NCI-H524 (cell line): ENCODE results near the gene RRP9.
A peak's percentile ranks its signal among the peaks of the same experiment; 100 is the strongest.
"Not testable (repeated sequence)": the region's sequence is repeated elsewhere in the genome, so short reads cannot be mapped to it uniquely, and the experiment has no call there.

Experiments
- DNase-seq, 2 experiments: peaks; one replicate each; lab custom pipeline; 2025; lab: John Stamatoyannopoulos, UW

The RRP9 gene, protein sequence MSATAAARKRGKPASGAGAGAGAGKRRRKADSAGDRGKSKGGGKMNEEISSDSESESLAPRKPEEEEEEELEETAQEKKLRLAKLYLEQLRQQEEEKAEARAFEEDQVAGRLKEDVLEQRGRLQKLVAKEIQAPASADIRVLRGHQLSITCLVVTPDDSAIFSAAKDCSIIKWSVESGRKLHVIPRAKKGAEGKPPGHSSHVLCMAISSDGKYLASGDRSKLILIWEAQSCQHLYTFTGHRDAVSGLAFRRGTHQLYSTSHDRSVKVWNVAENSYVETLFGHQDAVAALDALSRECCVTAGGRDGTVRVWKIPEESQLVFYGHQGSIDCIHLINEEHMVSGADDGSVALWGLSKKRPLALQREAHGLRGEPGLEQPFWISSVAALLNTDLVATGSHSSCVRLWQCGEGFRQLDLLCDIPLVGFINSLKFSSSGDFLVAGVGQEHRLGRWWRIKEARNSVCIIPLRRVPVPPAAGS

DNA sequence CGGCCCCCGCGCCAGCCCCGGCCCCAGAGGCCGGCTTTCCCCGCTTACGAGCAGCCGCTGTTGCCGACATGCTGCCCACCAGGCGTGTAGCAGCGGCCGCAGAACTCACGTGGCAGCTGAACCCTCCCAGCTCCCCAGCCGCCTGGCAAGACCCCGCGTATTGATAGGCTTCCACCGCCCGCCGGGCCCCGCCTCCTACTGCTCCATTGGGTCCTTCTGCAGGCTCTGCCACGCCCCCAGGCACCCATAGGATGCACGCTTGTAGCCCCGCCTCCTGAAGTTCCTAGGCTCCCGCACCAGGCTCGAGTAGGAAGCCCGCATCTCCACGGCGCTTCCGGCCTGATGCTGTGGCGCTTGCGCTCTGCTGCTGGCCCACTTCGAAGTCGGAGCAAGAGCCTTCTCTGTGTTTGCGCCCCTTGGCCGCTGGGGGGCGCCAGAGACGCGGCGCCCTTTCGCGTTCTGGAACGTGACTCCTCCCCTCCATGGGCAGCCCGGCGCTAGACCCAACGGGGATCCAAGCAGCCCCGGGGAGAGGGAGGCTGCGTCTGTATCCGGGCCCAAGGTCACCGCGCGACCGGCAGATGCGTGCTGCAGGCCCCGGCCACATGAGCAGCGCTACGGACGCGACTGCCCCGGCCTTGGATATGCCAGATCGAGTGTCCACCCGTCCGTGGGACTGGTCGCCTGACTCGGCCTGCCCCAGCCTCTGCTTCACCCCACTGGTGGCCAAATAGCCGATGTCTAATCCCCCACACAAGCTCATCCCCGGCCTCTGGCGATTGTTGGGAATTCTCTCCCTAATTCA, at the start of gene RRP9, which contains the start of gene PARP3:
Gene RRP9, minus strand, starts transcription at position 107 of the 805 bp plus-strand sequence. Its CDS starts 37 bp downstream, at position 70.
Gene PARP3, plus strand, starts transcription at position 566 of the 805 bp plus-strand sequence. CDS start 993 bp downstream, outside the sequence.
- DNase-seq = peak; percentile 99

DNA sequence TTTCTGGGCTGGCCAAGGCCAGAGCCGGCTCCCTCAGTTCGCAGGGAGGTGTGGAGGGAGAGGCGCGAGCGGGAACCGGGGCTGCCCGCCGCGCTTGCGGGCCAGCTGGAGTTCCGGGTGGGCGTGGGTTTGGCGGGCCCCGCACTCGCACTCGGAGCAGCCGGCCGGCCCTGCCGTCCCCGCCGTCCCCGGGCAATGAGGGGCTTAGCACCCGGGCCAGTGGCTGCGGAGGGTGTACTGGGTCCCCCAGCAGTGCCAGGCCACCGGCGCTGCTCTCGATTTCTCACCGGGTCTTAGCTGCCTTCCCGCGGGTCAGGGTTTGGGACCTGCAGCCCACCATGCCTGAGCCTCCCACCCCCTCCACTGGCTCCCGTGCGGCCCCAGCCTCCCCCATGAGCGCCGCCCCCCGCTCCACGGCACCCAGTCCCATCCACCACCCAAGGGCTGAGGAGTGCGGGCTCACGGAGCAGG, 48.8 kb upstream of the RRP9 start:
- not testable (repeated sequence) for DNase-seq

DNA sequence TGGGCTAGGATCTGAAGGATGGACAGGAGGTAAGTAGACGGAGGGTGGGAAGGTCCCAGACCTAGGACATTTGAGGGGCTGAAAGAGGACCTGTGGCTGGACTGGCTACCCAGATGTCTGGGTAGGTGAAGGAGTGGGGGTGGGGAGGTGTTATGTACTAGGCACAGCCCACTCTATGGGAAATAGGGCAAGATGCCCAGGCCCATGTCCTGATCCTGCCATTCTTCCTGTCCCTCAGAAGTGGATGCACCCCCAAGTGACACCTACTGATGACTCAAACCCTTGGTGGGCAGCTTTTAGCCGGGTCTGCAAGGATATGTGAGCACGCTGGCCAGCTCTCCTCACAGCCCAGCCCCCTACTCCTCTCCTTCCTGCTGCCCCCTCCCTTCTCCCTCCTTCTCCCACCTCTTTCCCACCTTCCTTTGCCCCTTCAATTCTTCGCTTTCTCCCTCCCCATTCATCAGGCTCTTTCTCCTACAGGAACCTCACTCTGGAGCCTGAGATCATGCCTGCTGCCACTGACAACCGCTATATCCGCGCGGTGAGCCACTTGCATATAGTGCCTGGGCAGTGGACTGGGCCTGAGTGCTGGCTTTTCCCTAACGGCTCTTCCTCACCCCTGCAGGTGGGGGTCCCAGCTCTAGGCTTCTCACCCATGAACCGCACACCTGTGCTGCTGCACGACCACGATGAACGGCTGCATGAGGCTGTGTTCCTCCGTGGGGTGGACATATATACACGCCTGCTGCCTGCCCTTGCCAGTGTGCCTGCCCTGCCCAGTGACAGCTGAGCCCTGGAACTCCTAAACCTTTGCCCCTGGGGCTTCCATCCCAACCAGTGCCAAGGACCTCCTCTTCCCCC, 46.8 kb upstream of the RRP9 start:
- DNase-seq = no peak

DNA sequence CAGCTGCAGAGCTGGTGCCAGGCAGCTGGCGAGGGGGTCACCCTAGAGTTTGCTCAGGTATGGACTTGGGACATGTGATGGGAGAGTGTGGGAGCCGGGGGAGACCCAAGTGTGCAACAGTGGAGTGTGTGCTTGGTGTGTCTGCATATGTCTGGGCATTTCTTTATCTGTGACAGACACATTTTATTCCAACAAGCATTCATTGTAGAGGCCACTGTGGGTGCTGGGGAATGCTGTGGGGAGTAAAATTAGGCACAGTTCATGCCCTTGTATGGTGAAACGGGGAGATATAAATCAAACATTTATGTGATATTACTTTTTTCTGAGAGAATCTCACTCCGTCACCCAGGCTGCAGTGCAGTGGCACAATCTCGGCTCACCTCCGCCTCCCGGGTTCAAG, 45.9 kb upstream of the RRP9 start:
- DNase-seq = no peak

DNA sequence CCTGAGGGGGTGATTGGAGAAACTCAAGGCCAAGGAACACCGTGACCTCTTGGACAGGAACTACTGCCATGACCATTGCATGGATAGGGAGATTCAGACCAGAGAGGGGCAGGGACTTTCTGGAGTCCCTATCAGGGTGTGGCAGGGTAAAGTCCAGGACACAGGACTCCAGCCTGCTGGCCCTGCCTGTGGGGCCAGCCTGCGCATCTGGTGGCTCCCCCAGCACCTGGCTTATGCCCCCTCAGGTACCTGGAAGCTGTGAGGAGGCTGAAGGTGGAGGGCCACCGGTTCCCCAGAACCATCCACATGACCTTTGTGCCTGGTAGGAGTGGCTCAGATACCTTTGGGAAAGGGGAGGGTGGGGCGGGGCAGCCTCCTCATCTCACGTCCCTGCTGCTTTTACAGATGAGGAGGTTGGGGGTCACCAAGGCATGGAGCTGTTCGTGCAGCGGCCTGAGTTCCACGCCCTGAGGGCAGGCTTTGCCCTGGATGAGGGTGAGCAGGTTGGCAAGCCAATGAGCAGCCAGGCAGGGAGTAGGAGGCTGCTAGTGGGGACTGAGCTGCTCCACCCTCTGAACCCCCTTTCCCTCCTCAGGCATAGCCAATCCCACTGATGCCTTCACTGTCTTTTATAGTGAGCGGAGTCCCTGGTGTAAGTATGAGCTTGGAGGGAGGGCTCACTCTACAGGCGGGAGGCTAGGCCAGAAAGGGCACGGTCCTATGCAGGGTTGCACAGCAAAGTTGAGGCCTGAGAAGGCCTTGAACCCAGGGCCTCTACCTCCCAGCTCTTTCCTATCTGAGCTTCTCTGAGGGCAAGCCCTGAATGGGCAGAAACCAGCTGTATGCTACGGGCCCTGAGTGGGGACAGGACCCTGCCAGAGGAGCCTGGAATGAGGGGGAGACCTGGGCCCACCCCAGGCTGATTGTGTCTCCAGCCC, 44.6 kb upstream of the RRP9 start:
- no peak for DNase-seq

DNA sequence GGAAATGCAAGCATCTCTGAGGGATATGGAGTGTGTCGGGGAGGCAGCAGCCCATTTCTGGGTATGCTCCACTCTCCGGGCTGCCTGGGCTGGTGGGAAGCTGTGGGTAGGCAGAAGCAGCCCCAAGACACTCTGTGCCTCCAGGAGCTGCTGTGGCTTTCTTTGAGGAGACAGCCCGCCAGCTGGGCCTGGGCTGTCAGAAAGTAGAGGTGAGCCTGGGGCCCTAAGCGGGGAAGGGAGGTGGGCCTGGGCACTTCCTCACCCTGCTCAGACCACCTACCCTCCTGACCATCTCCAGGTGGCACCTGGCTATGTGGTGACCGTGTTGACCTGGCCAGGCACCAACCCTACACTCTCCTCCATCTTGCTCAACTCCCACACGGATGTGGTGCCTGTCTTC, 43.4 kb upstream of the RRP9 start:
- no peak for DNase-seq

DNA sequence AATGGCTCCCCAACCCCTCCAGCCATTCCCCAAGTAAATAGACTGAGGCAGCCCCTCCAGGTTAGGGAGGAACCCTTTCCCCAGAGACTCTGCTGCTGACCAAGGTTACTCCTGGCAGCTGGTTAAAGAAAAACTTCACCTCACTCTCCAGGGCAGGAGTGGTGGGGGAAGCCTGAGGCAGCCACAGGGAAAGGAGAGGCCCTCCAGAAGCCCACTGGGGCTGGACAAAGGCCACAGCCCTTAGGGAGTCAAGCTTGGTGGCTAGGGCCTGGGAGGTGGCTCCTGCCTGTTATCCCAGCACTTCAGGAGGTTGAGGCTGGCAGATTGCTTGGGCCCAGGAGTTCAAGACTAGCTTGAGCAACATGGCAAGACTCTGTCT, 42.6 kb upstream of the RRP9 start:
- no peak for DNase-seq

DNA sequence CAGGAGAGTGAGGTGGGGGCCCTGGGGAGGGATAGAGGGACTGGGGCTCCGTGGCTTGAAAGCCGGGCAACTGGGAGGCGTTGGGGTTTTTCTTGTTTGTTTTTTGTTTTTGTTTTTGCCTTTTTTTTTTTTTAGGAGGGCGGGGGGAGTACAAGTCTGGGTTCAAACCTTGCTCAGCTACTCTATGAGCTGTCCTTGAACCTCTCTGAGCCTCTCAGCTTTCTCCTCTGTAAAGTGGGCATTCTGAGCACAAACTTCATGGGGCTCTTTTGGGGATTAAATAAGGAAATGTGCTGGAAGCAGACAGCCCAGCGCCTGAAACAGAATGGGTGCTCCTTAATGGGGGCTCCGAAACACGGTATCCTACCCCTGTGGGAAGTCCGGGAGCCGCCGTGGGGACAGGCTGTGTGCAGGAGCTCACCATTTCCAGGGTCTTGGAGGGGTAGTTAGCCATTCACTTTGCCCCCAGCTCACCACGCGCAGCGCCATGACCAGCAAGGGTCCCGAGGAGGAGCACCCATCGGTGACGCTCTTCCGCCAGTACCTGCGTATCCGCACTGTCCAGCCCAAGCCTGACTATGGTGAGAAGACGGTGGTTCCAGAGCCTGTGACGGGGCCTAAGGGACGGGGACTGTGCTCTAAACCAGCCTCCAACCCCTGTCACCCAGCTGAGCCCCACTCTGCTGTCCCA, 42.0 kb upstream of the RRP9 start:
- DNase-seq = no peak

DNA sequence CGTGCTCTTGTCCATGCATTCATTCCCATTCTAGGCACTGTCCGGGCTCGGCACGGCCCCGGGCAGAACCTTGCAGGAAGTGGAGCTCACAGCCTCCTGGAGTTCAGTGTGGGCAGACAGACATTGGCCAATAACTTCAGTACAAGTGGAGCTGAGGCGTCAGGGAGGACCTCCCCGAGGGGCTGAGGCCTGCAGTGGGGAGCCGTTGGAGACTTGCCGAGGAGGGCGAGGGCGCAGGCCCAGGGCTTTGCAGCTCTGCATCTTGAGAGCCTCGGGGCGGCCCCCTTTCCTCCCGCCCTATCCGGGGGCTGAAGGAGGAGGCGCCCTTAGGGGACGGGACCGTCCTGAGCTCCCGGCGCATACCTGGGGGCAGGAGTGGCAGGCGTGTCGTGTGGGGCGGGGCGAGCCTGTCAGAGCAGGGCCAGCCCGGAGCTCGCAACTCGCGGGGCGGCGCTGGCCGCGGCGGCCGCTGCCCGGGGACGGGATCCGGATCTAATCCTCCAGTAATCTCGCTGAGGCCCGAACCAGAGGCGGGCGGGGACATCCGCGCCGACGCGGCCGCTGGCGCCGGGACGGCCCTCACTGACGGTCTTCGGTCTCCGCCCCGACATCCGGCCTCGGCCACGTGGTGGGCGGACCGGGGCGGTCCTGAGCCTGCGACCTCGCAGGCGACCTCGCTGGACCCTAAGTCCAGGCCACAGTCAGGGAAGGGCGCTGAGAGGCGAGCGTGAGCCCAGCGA, 41.3 kb upstream of the RRP9 start, which contains the start of gene ACY1:
Gene ACY1, plus strand, starts transcription at position 698 of the 740 bp plus-strand sequence. CDS start 530 bp downstream, outside the sequence.
- peak; percentile 58 to 74 for DNase-seq

DNA sequence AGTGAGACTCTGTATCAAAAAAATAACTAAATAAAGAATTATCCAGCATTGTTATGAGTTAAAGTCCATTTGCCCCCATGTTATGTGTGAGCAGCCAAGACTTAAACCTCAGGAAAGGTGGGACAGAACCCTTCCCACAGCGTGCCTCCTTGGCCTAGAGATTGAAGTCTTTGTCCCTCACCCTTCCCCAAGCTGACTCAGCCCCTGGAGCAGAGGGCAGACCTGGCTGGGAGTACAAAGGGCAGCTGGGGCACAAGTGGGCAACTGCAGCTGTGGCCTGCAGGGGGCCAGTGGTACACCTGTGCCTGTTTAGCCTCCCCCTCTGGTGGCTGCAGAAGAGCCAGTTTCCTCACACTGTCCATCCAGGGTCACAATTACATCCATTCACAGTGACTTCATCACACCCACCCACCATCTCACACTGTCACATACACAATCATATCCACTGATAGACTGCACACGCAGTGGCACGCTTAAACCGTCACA, 40.7 kb upstream of the RRP9 start:
- DNase-seq = peak; percentile 43 to 71

DNA sequence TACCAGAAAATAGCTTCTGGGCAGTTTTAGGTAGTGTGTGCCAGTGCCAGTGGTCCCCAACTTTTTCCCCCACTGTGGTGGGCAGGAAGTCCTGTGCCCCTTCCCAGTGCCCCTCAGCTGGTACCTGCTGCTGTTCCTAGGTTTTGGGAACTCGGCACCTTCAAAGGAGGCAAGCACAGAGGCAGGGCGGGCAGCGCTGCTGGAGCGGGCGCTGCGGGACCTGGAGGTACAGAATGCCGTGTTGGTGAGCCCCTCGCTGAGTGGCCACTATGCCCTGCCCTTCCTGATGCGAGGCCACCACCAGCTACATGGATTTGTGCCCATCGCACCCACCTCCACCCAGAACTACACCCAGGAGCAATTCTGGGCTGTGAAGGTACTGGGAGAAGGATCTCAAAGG, 38.5 kb upstream of the RRP9 start:
- no peak for DNase-seq

DNA sequence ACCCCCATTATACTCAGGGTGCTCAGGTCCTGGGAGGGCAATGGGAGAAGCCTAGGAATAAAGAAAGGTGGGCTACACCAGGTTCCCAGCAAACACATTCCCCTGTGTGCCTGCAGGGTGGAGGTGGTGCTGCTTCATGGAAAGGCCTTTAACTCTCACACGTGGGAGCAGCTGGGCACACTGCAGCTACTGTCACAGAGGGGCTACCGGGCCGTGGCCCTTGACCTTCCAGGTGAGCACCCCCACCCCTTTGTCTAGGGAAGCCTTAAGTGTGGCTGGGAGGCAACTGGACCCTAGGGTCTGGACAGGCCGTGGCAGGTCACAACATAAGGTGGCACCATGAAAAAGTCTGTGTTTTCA, 36.4 kb upstream of the RRP9 start:
- no peak for DNase-seq

DNA sequence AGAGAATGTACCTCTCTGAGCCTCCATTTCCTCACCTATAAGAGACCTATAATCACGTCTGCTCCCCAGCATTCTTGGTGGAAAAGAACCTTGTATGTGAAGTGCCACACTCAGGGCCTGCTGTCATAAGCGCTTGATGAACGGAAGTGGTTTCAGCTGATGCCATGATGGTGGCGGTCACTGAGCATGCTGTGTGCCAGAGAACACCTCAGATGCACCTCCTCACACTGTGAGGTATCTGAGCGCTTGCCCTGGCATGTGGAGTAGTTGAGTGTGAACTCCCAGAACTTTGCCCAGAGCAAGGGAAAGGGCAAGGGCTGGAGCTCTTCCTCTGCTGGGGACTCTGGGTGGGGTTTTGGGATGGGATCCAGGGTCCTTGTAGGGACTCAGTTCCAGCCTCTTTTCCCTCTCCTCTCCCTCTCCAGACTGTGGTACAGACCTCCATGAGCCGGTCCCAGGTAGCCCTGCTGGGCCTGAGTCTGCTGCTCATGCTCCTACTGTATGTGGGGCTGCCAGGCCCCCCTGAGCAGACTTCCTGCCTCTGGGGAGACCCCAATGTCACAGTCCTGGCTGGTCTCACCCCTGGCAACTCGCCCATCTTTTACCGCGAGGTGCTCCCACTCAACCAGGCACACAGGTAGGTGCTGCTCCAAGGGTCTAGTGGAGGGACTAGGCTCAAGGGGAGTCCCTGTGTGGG, 35.9 kb upstream of the RRP9 start:
- DNase-seq = no peak

DNA sequence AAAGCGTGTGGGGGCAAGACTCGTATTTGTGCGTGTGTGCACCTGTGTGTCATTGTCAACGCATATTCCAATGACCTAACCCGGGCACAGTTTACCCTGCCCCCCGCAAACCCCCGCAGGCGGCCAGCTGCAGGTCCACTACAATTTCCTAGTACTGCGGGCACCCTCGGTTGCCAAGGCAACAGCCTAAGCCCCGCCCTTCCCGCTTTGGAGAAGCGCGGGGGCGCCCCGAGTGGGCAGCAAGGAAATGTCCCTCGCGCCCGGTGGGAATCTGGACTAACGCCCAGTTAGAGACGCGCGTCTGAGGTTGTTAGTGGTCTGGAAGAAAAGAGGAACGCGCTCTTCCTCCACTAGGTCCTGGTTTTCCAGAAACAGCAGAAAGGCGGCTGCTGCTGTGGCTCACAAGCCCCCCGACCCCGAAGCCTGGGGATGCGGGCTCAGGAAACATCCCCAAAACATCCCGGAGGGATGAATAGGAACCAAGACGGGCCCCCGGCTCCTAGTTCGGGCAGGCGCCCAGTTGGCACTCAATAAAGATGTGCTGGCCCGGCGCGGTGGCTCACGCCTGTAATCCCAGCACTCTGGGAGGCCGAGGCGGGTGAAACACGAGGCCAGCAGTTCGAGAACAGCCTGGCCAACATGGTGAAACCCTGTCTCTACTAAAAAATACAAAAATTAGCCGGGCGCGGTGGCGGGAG, 34.3 kb upstream of the RRP9 start:
- peak; percentile 58 to 74 for DNase-seq

DNA sequence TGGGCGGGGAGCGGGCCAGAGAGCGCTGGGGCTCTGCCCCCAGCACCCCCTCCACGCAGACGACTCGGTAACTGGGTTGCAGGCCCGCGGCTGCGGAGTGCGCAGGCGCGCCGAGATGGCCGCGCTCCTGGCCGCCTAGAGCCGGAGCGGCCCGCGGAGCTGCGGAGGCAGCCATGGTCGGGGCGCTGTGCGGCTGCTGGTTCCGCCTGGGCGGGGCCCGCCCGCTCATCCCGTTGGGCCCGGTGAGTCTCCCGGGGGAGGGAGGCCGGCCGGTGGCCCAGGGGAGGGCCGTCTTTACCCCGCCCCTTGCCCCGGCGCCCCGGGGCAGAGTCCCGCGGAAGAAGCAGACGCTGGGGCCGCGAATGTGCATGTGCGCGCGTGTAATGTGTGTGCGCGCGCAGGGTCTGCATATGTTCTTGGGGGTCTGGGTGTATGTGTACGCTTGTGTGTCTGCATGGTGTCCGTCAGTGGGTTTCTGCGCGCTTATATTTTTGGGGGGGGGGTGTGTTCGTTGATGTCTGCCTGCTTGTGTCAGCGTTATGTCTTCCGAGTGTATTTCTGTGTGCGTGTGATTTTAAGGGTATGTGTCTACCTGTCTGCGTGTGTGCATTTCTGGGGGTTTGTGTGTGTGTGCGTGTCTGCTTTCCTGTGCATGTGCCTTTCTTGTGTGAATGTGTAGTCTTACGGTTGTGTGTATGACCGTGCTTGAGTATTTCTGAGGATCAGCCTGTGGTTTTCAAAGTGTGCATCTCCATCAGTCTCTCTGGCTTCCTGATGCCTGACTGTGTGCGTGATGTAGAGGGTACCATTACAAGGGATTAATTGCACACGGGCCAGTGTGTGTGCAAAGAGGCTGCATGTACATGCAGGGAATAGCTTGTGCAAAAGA, 33.5 kb upstream of the RRP9 start, which contains the start of gene ABHD14A:
Gene ABHD14A, plus strand, starts transcription at position 102 of the 889 bp plus-strand sequence. Its CDS starts 72 bp downstream, at position 174.
- DNase-seq = peak; percentile 35 to 72

DNA sequence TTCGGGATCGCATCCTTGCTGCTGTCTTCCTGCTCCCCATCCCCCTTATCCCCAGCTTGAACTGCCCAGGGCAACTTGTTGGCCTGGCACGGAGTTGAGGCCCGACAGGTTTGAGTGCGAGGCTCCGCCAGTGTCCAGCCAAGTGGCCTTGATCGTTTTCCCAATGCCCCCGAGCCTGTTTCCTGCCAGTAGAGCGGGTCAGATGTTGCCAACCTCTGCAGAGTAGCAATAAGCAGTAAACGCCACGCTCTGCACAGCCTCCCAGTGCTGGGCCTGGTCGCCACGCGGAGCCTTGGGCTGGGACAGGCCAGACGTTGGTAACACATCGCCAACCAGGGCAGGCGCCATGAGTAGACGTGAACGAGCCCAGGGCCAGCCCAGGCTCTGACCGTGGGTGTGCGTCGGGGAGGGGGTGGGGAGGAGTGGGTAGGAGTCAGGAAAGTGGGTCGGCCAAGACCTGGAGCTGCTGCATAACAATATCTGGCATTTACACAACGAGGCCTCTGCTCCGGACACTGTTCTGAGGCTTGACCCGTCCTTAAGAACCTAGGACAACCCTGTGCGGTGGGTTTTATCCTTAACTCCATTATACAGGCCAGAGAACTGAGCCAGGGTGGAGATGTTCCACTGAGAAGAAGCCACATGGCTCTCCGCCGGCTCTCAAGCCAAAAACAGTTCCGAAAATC, 32.7 kb upstream of the RRP9 start:
- no peak for DNase-seq
